ENCODE results near the gene SUCLG2. TPM values are rescaled to one million over a fixed set of nuclear protein-coding genes. Genes with fewer than 3 reads are reported as not detected.

The SUCLG2 gene
- total and polyA plus RNA-seq, 7 donors = 63.7 to 102 (median 90.5) TPM

- ATAC-seq = peak; percentile 27 to 50 (median 38)
- Histone ChIP-seq H3K4me3 (peak overlapping the region; percentile 97), H3K9me3 (no peaks in the 10 kb centered on the region), H3K27me3 (ENCODE audit: insufficient read depth in 3 of 3, low read length in 2 of 3) (no peaks in the 10 kb centered on the region), H3K4me1 (peaks cover 21% of the 10 kb centered on the region), H3K36me3 (ENCODE audit: insufficient read depth in 1 of 2, low read depth in 1 of 2) (no peaks in the 10 kb centered on the region), H3K27ac (peak overlapping the region; percentile 98)
- 11 to 16% (median 12%) methylated on average over 11 of the region's 11 CpGs for WGBS, 3 donors
- TF ChIP-seq CTCF (IDR thresholded peaks at IDR 0.05) = no peak
- intact Hi-C loops (cut with DNase I) = loop anchor here in 1 of 2 donors (5.0 kb wide), 1 partner anchor 148 kb away; no protein-coding TSS in a partner anchor
- DNase-seq = no peak
These were observed 399 bp upstream of the SUCLG2 start for GRCh38 chr3:67654844-67655177.

GRCh38 chr3:67653425-67654098 lies 850 bp downstream of the SUCLG2 start:
- intact Hi-C loops (cut with DNase I) = loop anchor here in 1 of 2 donors (5.0 kb wide), 1 partner anchor 146 kb away; no protein-coding TSS in a partner anchor
- Histone ChIP-seq H3K4me3 (peak overlapping the region; percentile 97), H3K4me1 (peaks cover 32% of the 10 kb centered on the region), H3K9me3 (no peaks in the 10 kb centered on the region), H3K27me3 (ENCODE audit: insufficient read depth in 3 of 3, low read length in 2 of 3) (no peaks in the 10 kb centered on the region), H3K36me3 (ENCODE audit: insufficient read depth in 1 of 2, low read depth in 1 of 2) (no peaks in the 10 kb centered on the region), H3K27ac (peak overlapping the region; percentile 98)
- no peak for TF ChIP-seq CTCF (IDR thresholded peaks at IDR 0.05)
- WGBS, 3 donors = 15 to 22% (median 20%) methylated on average over 8 of the region's 8 CpGs
- ATAC-seq (peak; percentile 31 to 52 (median 40)), DNase-seq (no peak)

- ATAC-seq = no peak
- intact Hi-C loops (cut with DNase I) = loop anchor here in 1 of 2 donors (5.0 kb wide), 1 partner anchor 143 kb away; no protein-coding TSS in a partner anchor
- TF ChIP-seq CTCF (IDR thresholded peaks at IDR 0.05) = no peak
- Histone ChIP-seq H3K4me1 (peaks cover 41% of the 10 kb centered on the region), H3K4me3 (no peak overlapping the region), H3K27ac (no peak overlapping the region), H3K9me3 (no peaks in the 10 kb centered on the region), H3K27me3 (ENCODE audit: insufficient read depth in 3 of 3, low read length in 2 of 3) (no peaks in the 10 kb centered on the region), H3K36me3 (ENCODE audit: insufficient read depth in 1 of 2, low read depth in 1 of 2) (no peaks in the 10 kb centered on the region)
- DNase-seq = no peak
- WGBS, 3 donors = 83 to 90% (median 89%) methylated on average over 2 of the region's 2 CpGs
These were observed 4.3 kb downstream of the SUCLG2 start for GRCh38 chr3:67650084-67650483.

DNA sequence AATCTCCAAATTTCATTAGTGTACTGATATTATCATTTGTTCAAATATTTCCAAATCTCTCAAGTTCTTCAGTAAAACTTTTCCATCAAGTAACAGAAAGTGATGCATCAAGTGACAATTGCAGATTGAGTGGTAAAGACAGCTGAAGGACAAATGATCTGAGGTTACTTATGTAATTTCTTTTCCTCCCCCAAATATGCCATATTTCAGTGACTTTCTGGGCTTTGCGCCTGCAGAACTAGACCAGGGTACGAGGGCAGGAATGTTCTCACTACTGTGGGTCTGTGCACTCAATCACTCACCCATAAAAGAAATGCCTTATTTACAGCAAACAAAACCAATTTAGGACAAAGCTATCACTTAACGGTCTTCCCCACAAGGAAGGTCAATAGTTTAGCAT lies 4.7 kb downstream of the SUCLG2 start:
- Histone ChIP-seq H3K9me3 (no peaks in the 10 kb centered on the region), H3K27ac (no peak overlapping the region), H3K4me1 (peaks cover 45% of the 10 kb centered on the region), H3K27me3 (ENCODE audit: insufficient read depth in 3 of 3, low read length in 2 of 3) (no peaks in the 10 kb centered on the region), H3K36me3 (ENCODE audit: insufficient read depth in 1 of 2, low read depth in 1 of 2) (no peaks in the 10 kb centered on the region), H3K4me3 (no peak overlapping the region)
- intact Hi-C loops (cut with DNase I) = loop anchor here in 1 of 2 donors (5.0 kb wide), 2 partner anchors 142 to 632 kb away; no protein-coding TSS in a partner anchor
- ATAC-seq = no peak
- DNase-seq = no peak
- TF ChIP-seq CTCF (IDR thresholded peaks at IDR 0.05) = no peak
- WGBS, 3 donors = 67 to 82% (median 73%) methylated on average over 3 of the region's 3 CpGs

Measured in psoas muscle (tissue), 8 donors.